Measurements from ENCODE around the gene GSS.

Gene GSS

GRCh38 chr20:34992751-34993417 is 37.3 kb upstream of the GSS start:
- no peak for DNase-seq

GRCh38 chr20:34990661-34991214 is 35.1 kb upstream of the GSS start:
- no peak for DNase-seq

GRCh38 chr20:34990231-34990630 is 34.6 kb upstream of the GSS start:
- DNase-seq, result no peak

GRCh38 chr20:34989670-34990069 is 34.1 kb upstream of the GSS start:
- no peak for DNase-seq

GRCh38 chr20:34989118-34989517 is 33.5 kb upstream of the GSS start:
- no peak for DNase-seq

- no peak for DNase-seq
Observed at GRCh38 chr20:34988191-34988540, 32.6 kb upstream of the GSS start.

- DNase-seq, result no peak
Observed at GRCh38 chr20:34987288-34988190, 31.9 kb upstream of the GSS start.

GRCh38 chr20:34986311-34987287 is 31.0 kb upstream of the GSS start:
- DNase-seq, result no peak

GRCh38 chr20:34985461-34986310 is 30.1 kb upstream of the GSS start:
- DNase-seq, result no peak

- DNase-seq, result no peak
Observed at GRCh38 chr20:34984756-34985261, 29.2 kb upstream of the GSS start.

- DNase-seq, result no peak
Observed at GRCh38 chr20:34983995-34984735, 28.6 kb upstream of the GSS start.

- DNase-seq, result no peak
Observed at GRCh38 chr20:34983089-34983820, 27.6 kb upstream of the GSS start.

- no peak for DNase-seq
Observed at GRCh38 chr20:34982270-34983088, 26.9 kb upstream of the GSS start.

GRCh38 chr20:34980543-34981233 is 25.1 kb upstream of the GSS start:
- no peak for DNase-seq

GRCh38 chr20:34979366-34980153 is 24.0 kb upstream of the GSS start:
- no peak for DNase-seq

GRCh38 chr20:34978092-34978744 is 22.6 kb upstream of the GSS start:
- DNase-seq, result no peak
